Stimulated activated CD8-positive, alpha-beta memory T cell treated with anti-CD3 and anti-CD28 coated beads, Interleukin-4, amount 100 ng/mL, for 4 hours (primary cell): ENCODE measurements around the gene ATG4B.

Source experiments
- DNase-seq, 2 donors: peaks; one replicate each; pipeline ENCODE4 v3.0.0-alpha.2; 2020; ENCODE audit warnings: low read depth in 2 of 2, low spot score in 1 of 2

The ATG4B gene

DNA sequence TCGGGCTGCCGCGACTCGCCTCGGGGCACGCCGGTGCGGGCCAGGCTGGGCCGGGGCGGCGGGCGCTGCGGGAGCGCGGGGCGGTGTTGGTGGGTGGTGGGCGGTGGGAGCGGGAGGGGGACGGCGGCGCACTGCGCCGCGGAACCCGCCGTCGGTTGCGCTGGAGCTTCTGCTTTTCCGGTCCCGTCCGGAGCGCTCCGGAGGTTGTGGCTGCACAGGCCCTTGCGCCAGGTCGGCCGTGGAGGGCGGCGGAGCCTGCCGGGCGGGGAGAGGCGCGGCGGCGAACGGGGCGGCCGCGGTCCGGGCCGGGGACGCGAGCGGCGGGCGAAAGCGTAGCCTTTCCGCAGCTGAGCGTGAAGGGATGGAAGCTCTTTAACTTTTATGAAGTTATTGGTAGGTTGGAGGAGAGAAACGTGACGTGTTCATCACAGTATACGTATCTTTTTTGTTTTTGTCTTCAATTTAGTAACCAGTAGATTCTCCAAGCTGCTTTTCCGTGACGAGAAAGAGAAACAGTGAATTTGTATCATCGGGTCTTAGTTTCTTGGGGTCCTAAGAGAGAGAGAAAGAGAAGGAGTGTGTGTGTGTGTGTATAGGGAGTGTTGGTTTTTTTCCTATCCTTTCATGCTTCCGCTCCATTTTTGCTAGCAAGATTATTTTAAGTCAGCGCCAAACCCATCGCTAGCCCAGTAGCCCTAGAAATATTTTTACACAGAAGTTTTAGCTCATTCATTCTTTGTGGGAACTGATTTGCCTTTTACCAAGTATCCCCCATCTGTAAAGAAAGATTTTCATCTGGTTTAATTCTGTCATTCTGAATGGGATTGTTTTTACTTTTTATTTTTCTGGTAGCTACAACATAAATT lies 535 bp downstream of the ATG4B start:
- DNase-seq = peak in 1 of 2 donors; percentile 5

DNA sequence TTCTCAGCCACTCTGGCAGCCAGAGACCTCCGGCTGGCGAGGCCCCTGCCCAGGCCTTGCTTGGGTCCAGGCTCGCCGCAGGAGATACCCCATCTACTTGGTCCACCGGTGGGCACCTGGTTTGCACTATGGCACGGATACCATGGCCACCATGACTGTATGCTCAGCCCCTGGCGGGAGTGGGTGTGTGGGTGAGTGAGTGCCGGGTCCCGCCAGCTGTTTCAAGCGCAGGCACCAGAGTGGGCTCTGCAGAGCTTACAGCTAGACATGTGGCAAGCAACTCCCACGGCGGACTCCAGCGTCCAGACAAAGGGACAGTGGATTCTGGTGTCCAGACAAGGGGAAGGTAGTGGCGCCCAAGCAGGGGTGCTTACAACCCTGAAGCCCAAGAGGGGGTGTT lies 1.4 kb downstream of the ATG4B start:
- DNase-seq = no peak

DNA sequence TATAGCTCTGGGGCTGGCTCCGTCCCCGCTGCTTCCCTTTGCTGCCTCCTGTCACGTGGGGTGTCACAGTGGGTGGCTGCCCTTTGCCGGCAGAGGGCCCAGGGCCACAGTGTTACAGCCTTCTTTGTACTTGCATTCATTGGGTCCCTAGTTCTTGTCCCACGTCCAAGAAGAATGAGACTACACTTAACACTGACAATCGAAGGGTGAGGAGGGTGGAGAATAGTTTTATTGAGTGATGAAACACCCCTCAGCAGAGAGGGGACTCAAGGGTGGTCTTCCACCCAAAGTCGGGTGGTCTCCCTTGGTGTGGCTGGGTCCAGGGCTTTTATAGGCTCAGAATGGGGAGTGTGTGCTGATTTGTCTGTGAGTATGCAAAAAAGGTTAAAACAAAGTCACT lies 1.9 kb downstream of the ATG4B start:
- DNase-seq = no peak

DNA sequence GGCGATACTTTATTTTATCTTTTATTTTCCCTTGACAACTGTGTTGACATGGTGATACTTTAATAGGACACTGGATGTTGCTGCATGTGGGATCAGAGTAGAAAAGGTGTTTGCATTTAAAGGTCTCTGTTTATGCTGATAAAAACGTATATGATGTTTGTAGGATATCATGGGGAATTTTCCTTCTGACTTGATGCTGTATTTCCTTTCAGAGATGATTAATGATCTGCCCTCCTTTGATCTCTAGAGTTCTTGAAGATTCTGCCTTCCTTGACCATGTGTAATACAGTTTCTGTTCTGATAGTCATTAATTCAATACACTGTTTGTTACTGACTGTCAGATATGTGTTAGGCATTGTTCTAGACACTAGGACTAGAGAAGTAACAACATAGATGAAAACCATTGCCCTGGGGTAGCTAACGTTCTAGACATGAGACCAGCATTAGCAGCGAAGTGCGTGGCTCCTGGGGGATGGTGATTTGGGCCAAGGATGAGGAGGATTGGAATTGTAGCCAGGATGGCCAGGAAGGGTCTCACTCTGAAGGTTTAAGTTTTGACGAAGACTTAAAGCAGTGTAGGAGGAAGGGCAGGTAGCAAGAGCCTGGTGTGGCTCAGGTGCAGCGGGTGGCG lies 2.8 kb downstream of the ATG4B start:
- no peak for DNase-seq

DNA sequence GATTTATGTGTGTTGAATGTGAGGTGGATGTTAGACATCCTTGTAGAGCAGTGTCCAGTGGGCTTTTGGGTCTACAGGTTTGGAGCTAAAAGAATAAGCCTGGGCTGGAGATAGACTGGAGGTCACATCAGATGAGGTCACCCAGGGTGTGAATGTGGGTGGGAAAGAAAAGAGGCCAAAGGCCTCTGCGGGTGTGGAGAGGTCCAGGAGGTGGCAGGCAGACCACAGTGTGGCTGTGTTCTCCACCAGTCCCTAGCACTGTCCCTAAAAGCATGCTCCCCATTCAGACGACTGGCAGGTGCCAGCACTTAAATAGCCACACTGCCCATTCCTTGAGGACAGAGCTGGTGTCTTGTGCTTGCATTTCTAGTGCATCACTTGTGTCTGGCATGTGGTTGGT lies 4.1 kb downstream of the ATG4B start:
- no peak for DNase-seq

DNA sequence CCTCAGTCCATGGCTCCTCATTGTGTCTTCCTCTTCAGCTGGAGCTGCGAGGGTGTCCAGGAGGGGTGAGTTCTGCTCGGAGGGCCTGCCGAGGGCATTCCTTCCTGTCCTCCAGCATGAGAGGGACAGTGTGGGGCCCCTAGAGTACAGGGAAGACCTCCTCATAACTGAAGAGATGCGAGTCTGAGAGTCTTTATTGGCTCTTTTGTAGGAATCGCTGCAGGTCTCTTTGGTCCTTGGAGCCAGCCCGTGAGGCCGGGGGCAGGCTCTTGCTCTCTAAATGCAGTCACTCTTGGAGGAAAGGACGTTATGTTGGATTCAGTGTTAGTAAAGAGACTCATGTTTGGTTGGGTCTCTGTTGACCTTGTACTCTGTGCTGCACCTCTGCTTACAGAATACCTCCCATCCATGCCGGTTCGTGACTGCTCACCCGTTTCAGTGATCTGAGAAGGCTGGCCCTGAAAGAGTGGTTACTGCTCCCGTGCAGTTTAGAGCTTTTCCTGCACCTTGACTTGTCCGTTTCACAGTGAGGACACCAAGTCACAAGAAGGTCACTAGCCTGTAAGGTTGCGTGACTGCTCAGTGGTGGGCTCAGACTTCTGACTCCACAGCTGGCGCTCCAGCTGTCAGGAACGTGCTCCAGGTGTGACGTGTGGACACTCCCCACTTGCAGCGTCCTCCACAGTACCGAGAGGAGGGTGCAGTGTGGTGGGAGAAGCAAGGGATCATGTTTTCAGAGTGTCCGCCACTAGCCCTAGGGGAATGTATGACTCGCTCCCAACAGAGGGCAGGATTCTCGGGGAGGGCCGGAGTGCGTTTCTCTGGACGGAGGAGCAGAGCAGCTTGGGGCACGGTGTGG lies 7.8 kb downstream of the ATG4B start:
- no peak for DNase-seq

DNA sequence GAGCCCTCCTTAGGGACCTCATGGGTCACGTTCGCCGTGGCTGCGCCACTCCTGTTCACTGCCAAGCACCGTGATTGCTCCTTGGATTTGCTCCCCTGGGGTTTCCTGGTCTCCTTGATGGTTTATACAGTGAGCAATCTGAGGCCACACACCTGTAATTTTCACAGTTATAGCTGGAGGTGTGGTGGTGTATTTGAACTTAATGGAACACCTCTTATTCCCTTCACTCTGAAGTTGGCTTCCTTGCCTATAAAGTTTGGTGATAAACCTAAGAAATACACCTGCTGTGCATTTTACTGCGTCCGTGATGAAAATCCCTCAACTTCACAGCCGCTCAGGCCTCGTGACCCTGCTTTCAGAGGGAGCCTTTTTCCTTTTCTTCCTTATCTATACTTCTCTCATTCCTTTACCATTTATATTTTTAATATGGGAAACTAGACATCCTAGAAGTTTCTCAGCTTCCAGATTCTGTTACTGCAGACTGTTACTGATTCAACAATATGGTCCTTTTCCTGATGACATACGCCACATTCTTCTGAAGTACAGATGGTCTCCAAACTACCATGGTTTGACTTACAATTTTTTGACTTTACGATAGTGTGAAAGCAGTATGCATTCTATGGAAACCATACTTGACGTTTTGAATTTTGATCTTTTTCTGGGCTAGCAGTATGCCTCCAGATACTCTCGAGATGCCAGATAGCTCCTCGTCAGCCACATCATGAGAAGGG lies 8.6 kb downstream of the ATG4B start:
- DNase-seq = no peak

DNA sequence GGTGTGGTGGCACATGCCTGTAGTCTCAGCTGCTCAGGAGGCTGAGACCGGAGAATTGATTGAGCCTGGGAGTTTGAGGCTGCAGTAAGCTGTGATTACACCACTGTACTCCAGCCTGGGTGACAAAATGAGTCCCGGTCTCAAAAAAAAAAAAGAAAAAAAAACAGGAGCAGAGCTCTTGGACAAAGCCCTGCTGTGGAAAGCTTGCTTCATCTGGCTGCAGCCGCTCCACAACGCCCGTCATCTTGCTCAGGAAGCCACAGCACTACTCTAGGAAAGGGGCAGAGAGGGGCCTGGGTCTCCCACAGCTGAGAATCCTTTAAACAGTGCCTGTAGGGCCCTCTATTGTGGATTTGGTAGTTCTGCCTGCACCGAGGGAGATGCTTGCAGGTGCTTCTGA lies 11.0 kb downstream of the ATG4B start:
- no peak for DNase-seq

DNA sequence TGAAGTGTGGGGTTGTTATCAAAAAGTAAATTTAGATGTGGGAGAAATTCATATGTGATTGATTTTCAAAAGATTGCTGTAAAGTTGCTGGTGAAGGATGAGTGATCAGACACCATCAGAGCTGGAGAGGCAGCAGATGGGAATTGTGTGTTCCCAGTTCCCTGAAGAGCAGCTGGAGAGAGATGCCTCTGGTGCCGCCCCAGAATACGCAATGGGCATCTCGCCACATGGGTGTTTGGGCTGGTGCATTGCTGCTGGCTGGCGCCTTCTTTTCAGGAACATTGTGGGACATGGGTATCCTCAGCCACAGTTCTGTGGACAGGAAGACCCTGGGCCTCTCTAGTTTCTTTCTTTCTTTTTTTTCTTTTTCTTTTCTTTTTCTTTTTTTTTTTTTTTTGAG lies 11.9 kb downstream of the ATG4B start:
- no peak for DNase-seq

DNA sequence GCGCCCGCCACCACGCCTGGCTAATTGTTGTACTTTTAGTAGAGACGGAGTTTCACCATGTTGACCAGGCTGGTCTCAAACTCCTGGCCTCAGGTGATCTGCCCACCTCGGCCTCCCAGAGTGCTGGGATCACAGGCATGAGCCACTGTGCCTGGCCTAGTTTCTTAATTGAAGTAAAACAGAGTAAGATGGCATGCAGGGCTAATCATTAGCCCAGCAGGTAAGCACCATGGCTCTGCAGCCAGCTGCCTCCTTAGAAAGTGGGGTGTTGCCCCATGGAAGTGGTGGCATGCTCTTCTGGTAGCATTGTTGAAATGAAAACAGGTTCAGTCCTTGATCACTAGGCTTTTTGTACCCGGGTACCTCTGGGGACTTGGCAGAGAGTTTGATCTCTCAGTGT lies 12.4 kb downstream of the ATG4B start:
- DNase-seq = no peak

DNA sequence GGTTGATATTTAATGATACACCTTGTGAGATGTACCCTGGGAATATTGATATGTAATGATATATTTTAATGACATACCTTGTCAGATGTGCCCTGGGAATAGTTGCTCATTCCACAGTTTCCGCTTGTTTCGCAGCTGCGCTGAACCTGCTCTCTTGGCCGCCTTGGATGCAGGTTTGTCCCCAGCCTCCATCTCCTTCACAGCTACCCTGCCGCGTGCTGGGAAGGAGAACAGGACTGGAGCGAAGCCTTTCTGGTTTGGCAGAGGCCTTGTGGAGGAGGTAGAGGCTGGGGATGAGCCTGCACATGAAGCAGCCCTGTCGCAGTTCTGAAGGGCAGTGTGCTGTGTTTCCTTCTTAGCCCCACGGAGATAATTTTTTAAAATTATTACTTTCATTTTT lies 14.6 kb downstream of the ATG4B start:
- no peak for DNase-seq

DNA sequence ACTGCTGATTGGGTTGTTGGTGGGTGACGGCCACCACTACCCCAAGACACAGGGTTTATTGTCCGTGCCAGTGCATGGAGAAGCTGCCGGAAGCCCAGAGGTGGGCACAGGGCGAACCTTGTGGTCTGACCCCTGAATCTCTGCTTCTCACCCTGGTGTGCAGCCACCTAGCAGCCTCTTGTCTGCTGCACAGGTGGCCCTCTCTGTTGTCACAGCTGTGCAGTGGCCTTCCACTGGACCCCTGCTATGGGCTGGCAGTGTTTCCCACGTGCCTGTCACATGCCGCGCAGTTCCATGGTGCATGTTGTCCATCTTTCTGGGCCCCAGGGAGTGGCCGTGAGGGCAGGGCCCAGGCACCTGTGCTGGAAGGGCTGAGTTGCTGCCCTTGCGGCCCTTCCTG lies 15.2 kb downstream of the ATG4B start:
- no peak for DNase-seq

DNA sequence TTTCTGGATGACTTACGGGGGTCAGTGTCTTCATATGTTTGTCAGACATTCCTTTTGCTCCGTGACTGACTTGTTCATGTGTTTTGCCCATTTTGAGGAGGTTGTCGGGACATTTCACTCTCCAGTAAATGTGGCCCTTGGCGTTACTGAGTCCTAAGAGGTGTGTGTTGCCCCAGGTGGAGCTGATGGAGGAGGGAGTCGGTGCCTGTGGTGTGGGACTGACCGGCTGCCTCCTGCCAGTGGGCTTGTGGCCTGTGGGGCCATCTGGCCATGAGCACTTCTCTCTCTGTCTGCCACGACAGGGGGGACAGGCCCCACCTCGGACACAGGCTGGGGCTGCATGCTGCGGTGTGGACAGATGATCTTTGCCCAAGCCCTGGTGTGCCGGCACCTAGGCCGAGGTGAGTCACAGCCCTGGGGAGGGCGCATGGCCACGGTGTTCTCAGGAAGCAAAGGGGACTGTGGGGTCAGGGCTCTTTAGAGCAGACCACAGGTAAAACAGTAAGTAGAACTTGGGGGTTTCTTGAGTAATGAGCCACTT lies 15.8 kb downstream of the ATG4B start:
- DNase-seq = no peak

DNA sequence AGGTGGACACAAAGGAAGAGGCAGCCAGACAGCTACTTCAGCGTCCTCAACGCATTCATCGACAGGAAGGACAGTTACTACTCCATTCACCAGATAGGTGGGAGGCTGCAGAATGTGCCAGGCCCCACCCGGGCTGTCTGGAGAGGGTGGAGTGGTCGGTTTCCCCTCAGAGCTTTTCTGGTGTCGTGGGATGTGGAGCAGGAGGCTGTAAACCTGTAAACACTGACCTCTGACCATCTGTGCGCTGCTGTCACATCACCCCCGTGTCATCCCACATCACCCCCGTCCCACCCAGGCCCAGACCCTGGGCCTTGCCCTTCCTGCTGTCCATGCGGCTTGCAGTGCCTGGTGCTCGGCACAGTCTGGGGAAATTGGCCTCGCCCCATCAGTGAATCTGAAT lies 17.1 kb downstream of the ATG4B start:
- no peak for DNase-seq

DNA sequence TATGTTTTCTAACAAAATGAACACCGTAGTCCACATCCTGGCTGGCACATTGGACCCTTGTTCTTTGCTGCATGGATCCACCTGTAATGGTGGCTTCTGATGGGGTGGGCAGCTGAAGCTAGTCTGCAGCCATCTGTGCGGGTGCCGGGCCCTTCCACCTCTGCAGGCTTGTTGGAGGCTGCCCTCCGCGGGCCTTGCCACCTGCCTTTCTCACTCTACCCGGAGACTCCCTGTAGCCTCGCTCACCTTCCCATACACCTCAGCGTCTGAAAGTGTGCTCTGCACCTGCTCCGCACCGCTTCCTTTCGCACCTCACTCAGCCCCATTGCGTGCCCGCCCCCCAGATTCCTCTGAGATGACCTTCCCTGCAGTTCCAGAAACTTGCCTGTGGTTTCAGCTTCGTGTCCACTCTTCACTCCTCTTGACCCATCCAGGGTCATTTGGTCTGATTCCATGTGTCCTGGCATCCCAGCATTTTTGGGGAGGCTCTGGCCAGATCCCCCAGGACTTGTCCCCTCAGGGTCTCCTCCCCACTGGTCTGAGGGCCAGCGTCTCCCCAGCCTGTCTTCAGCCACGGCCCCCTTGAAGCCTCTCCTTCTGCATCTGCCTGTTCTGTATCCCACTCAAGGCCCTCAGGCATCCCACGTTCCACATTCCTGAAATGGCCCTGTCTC lies 18.2 kb downstream of the ATG4B start:
- DNase-seq = no peak

DNA sequence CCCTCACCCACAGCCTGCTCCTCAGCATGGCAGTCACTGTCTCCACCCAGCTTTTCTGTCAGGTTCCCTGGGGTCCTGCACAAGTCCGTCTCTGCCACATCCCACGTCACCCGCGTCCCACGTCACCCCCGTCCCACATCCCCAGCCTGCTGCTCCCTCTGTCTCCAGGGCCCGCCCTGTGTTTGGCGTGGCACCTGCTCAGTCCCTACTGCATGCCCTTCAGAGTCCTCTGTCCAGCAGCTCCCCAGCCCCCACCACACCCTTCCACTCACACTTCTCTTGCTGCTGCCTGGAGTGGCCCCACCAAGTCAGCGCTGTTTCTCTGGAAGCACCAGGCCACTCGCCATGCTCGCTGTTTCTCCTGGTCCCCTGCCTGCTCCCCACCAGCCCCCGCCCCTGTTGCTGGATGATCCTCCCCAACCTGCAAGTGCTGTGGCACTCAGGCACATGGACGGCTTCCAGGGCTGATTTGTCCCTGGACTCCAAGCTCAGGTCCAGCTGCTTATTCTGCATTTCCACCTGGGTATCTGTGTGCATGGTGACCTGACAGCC lies 18.8 kb downstream of the ATG4B start:
- DNase-seq = no peak

DNA sequence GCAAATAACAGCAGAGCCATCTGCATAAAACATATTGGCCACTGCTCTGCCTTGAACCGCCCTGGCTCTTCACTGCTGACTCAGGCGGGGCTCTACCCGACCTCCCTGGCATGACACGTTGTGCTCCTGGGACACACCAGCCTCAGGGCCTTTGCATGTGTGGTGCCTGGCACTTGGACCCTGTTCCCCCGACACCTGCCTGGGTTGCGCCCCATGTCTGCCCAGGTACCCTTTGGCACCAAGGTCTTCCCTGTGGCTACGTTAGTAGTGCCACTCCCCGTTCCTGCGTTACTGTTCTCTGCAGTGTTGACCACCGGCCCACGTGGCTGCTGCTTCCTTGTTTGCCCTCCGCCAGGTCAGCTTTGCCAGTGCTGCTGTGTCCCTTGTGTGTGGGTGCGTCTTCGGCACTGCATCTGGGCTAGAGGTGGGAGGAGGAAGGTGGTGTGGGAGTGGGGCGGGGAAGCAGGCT lies 20.3 kb downstream of the ATG4B start:
- DNase-seq = no peak

DNA sequence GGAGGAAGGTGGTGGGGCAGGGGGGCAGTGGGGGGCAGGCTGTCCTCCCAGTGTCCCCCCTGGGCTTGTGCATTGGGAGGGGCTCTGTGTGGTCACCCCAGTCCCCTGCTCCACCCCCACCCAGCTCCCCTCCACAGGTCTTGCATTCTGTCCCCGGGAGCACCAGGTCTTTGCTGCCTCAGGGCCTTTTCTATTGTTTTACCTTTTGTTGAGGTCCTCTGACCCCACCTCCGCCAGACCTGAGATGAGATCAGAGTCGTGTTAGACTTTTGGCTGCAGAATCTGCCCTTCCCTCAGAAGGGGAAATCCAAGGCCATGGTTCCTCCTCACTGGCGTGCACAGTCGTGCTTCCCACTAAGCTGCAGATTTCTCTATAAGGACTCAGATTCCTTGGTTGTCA lies 20.8 kb downstream of the ATG4B start:
- no peak for DNase-seq

DNA sequence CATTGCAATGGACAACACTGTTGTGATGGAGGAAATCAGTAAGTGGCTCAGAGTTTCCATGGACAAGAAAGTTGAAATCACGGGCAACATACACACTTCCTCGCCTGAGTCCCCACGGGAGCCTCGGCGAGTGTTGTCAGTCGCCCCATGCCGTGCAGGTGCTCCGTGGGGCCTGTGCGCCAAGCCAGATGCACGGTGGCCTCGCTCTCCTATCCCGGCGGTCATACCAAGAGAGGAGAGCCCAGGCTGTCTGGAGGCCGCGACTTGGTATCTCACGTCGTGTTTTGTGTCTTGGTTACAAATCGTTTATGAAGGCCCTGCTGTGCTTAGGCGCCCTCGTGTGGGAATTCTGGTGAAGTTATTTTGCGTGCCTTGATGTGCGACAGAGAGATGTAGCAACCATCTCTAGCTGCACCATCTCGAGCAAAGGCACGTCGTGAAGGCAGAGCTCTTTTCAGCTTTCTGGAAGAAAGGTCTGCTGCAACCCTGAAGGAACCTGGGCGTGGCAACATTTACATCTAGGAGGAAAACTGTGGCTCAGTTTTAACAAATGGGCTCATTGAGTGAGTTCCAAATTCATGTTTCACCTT lies 21.8 kb downstream of the ATG4B start:
- no peak for DNase-seq
